Lung (tissue), 12 donors: Measurements from ENCODE around the gene GPR101. TPM values are rescaled to one million over a fixed set of nuclear protein-coding genes. Genes with fewer than 3 reads are reported as not detected.

Experiments
- ATAC-seq: fragments of 200-7000 bp; cut with Tn5 transposase; one replicate; pipeline ENCODE4 v1.9.1; 2020; ENCODE audit warnings: moderate number of reproducible peaks; ENCODE audit not compliant: insufficient read depth, low FRiP score
- DNase-seq, 3 donors: peaks; one replicate each; pipeline ENCODE4 v3.0.0-alpha.2; 2013 to 2017
- H3K27ac ChIP-seq, 2 donors: one replicate each; pipeline ENCODE4 v1.5.1; 2013; ENCODE audit warnings: mild to moderate bottlenecking in 2 of 2, moderate library complexity in 2 of 2, control low read depth in 1 of 2, inconsistent platforms in 1 of 2, low read depth in 1 of 2, low read length in 1 of 2
- H3K27me3 ChIP-seq, 3 donors: one replicate each; pipeline ENCODE4 v1.5.1; 2013; ENCODE audit warnings: low read length in 2 of 3; ENCODE audit not compliant: control insufficient read depth in 3 of 3, insufficient read depth in 3 of 3
- H3K36me3 ChIP-seq, 4 donors: one replicate each; pipeline ENCODE4 v1.5.1; 2013; ENCODE audit warnings: low read length in 4 of 4, mild to moderate bottlenecking in 1 of 4, moderate library complexity in 1 of 4; ENCODE audit not compliant: control insufficient read depth in 4 of 4, insufficient read depth in 4 of 4
- H3K4me1 ChIP-seq, 5 donors: one replicate each; pipeline ENCODE4 v1.5.1; 2013; ENCODE audit warnings: low read length in 5 of 5, mild to moderate bottlenecking in 2 of 5, moderate library complexity in 1 of 5; ENCODE audit not compliant: control insufficient read depth in 5 of 5, insufficient read depth in 5 of 5
- H3K4me3 ChIP-seq: one replicate; pipeline ENCODE4 v1.5.1; 2013; ENCODE audit warnings: mild to moderate bottlenecking, control low read depth, moderate library complexity
- H3K9ac ChIP-seq, 2 donors: one replicate each; pipeline ENCODE4 v1.5.1; 2013; ENCODE audit warnings: low read length in 2 of 2, control low read depth in 1 of 2; ENCODE audit not compliant: insufficient read depth in 1 of 2
- H3K9me3 ChIP-seq, 4 donors: one replicate each; pipeline ENCODE4 v1.5.1; 2013; ENCODE audit warnings: low read length in 3 of 4, mild to moderate bottlenecking in 1 of 4, moderate library complexity in 1 of 4; ENCODE audit not compliant: control insufficient read depth in 4 of 4, insufficient read depth in 3 of 4
- WGBS, 2 donors: extraction: QIAGEN DNeasy Blood & Tissue Kit; methylation state at CpG; one replicate each; pipeline ENCODE4 v1.1.7; 2013; 5-methylcytosine and 5-hydroxymethylcytosine counted together
- polyA plus RNA-seq, 2 donors: library from polyadenylated mRNA; stranded (reverse); fragments of 200-250 nt; gene quantifications; one replicate each; pipeline ENCODE4 v1.2.1, GENCODE V29; 2013
- total RNA-seq, 2 donors: library from RNA; depleted of rRNA in 1 of 2; stranded (reverse); fragments of >200 nt in 1 of 2; gene quantifications; one replicate each; pipeline ENCODE4 v1.2.1, GENCODE V29; 2014 to 2021
- TF ChIP-seq, protein P1 (sequence below): IDR thresholded peaks from 2 replicates; pipeline ENCODE4 v1.5.1; 2012; ENCODE audit warnings: mild to moderate bottlenecking; ENCODE audit errors: control extremely low read depth, extremely low read depth
- donor health status: control.
- donor health status: control.
- donor health status: Bipolar disorder and iron deficiency.
- donor health status: healthy.
- donor health status: DM: yes; HTN: yes; CAD: no.

Gene GPR101
- total and polyA plus RNA-seq, 4 donors = not detected

DNA sequence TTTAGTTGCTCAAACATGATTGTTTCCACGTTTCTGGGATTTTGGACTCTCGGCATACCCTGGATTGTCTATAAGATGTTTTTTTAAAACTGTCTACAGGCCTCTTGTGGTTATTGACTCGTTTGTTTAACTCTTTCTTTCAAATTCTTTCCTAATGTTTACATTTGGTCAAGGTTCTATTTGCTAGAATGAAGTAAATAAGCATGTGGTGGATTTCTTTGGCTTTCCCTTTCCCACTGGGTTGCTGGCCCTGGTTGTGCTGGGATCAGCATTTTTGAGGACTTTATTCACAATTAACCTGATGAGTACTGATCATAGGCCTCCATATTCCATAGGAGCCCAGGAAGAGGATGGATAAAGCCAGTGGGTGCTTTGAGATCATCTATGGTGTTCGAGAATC is 11.1 kb upstream of the GPR101 start:
- DNase-seq (no peak), ATAC-seq (no peak)
- H3K9ac ChIP-seq = no peak overlapping the region
- 51 to 75% methylated on average over 4 of the region's 4 CpGs for WGBS, 2 donors
- peaks cover 4 to 9% (median 5%) of the 10 kb centered on the region in 3 donors for H3K27me3 ChIP-seq
- no peaks in the 10 kb centered on the region for H3K4me1 ChIP-seq
- TF ChIP-seq, protein P1, sequence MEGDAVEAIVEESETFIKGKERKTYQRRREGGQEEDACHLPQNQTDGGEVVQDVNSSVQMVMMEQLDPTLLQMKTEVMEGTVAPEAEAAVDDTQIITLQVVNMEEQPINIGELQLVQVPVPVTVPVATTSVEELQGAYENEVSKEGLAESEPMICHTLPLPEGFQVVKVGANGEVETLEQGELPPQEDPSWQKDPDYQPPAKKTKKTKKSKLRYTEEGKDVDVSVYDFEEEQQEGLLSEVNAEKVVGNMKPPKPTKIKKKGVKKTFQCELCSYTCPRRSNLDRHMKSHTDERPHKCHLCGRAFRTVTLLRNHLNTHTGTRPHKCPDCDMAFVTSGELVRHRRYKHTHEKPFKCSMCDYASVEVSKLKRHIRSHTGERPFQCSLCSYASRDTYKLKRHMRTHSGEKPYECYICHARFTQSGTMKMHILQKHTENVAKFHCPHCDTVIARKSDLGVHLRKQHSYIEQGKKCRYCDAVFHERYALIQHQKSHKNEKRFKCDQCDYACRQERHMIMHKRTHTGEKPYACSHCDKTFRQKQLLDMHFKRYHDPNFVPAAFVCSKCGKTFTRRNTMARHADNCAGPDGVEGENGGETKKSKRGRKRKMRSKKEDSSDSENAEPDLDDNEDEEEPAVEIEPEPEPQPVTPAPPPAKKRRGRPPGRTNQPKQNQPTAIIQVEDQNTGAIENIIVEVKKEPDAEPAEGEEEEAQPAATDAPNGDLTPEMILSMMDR = no peak
- H3K36me3 ChIP-seq = no peaks in the 10 kb centered on the region
- H3K9me3 ChIP-seq = no peaks in the 10 kb centered on the region
- H3K27ac ChIP-seq = no peak overlapping the region
- no peak overlapping the region for H3K4me3 ChIP-seq

DNA sequence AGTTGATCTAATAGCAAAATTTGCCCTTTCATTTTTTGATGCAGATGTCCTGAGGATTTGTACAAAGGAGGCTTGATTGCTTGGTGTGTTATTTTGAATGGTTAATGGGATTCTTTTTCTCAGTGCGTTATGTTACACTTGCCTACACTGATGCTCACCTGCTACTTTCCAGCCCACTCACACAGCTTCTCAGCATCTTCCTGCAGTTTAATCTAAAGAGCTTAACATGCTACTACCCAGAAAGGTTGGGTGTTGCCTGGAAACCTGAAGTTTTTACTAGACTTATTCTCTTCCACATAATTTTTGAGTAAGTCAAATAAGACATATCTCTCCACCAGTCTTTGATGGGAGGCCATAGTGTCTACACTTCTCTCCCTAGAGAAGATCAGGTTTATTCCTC is 9.9 kb upstream of the GPR101 start:
- ATAC-seq = no peak
- no peak overlapping the region for H3K27ac ChIP-seq
- no peak for DNase-seq
- 84 to 100% methylated on average over 1 of the region's 1 CpG for WGBS, 2 donors
- no peaks in the 10 kb centered on the region for H3K36me3 ChIP-seq
- no peak overlapping the region for H3K9ac ChIP-seq
- no peak overlapping the region for H3K4me3 ChIP-seq
- H3K9me3 ChIP-seq = no peaks in the 10 kb centered on the region
- TF ChIP-seq, protein P1 = no peak
- H3K4me1 ChIP-seq = no peaks in the 10 kb centered on the region
- H3K27me3 ChIP-seq = peaks cover 0 to 13% (median 4%) of the 10 kb centered on the region in 3 donors

DNA sequence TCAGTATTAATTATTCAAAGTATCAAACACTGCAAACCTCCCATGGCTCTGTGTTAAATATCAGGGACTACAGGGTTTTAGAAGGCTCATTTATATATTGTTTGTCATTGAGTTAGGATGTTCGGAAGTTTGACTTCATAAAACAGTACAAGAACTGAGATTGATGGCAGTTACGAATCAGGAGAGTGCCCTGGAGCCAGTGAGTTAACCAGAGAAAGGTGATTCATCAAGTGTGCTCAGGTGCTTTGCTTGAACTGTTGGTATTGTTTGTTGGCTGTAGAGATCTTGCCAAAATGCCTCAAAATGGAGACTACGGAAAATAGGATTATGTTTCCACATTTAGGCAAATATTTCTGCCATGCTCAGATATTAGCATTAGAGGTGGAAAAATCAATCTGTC is 7.5 kb upstream of the GPR101 start:
- Histone ChIP-seq H3K9me3 (no peaks in the 10 kb centered on the region), H3K27me3 (peaks cover 1 to 26% (median 9%) of the 10 kb centered on the region in 3 donors), H3K36me3 (no peaks in the 10 kb centered on the region), H3K27ac (no peak overlapping the region), H3K9ac (no peak overlapping the region), H3K4me1 (no peaks in the 10 kb centered on the region), H3K4me3 (no peak overlapping the region)
- TF ChIP-seq, protein P1 = no peak
- no peak for DNase-seq
- ATAC-seq = no peak
- WGBS, 2 donors = 82 to 95% methylated on average over 3 of the region's 3 CpGs

GRCh38 chrX:137040113-137040794 is 6.5 kb upstream of the GPR101 start:
- no peaks in the 10 kb centered on the region for H3K4me1 ChIP-seq
- 79 to 92% methylated on average over 14 of the region's 14 CpGs for WGBS, 2 donors
- DNase-seq (no peak), ATAC-seq (no peak)
- TF ChIP-seq, protein P1 = no peak
- H3K9me3 ChIP-seq = no peaks in the 10 kb centered on the region
- no peaks in the 10 kb centered on the region for H3K36me3 ChIP-seq
- no peak overlapping the region for H3K9ac ChIP-seq
- H3K27ac ChIP-seq = no peak overlapping the region
- H3K27me3 ChIP-seq = peaks cover 6 to 27% (median 18%) of the 10 kb centered on the region in 3 donors
- no peak overlapping the region for H3K4me3 ChIP-seq
